BJ (cell line): ENCODE results near the gene SYT13. TPM values are rescaled to one million over a fixed set of nuclear protein-coding genes. Genes with fewer than 3 reads are reported as not detected.

Experiments
- CTCF ChIA-PET: fragments of 350-600 bp; formaldehyde crosslinking; extraction: SDS; loops from one replicate; lab custom pipeline; 2021; ENCODE audit warnings: antibody characterized with exemption, inconsistent platforms; lab: Yijun Ruan, JAX
- POLR2A ChIA-PET: fragments of 300-600 bp; sonication (Branson Sonifier 250); formaldehyde crosslinking; extraction: SDS; loops from one replicate; lab custom pipeline; 2021; ENCODE audit warnings: antibody characterized with exemption; lab: Charles Lee
- DNase-seq: peaks from one replicate; pipeline ENCODE4 v3.0.0-alpha.2; 2011; ENCODE audit warnings: low read depth
- H3K27me3 ChIP-seq: 2 replicates; pipeline ENCODE4 v1.6.0; 2011; ENCODE audit warnings: low read length; ENCODE audit not compliant: control insufficient read depth, insufficient read depth
- H3K36me3 ChIP-seq: 2 replicates; pipeline ENCODE4 v1.5.1; 2011; ENCODE audit warnings: low read length; ENCODE audit not compliant: control insufficient read depth, insufficient read depth
- H3K4me3 ChIP-seq: 2 replicates; pipeline ENCODE4 v1.5.1; 2011; ENCODE audit warnings: low read depth, mild to moderate bottlenecking, control low read depth, low read length
- polyA plus RNA-seq: library from polyadenylated mRNA; depleted of rRNA; stranded (reverse); fragments of >200 nt; gene quantifications from 2 replicates; pipeline ENCODE4 v1.2.3, GENCODE V29; 2011
- TF ChIP-seq, protein P1 (sequence below): IDR thresholded peaks from 2 replicates; pipeline ENCODE4 v1.5.1; 2011; ENCODE audit warnings: low read depth, mild to moderate bottlenecking, control low read depth, inconsistent platforms, low read length, moderate library complexity; ENCODE audit not compliant: insufficient read depth

The SYT13 gene
- polyA plus RNA-seq, 1 experiment, result not detected

DNA sequence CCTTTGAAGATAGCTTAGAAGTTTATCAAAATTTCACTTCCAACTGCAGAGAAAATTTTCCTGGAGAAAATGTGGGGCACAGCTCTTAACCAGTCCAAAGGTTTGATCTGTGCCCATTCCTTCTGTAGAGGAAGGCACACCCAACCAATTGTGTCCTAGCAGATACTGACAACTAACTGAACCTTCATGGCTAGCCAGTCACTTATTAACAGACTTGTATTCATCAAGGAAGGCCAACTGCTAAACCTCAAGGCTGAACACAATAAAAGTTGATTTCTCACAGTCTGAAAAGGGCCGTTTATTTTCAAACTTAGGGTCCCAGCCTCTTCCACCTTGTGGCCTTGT lies 19.5 kb downstream of the SYT13 start:
- POLR2A ChIA-PET, result no interaction called here

DNA sequence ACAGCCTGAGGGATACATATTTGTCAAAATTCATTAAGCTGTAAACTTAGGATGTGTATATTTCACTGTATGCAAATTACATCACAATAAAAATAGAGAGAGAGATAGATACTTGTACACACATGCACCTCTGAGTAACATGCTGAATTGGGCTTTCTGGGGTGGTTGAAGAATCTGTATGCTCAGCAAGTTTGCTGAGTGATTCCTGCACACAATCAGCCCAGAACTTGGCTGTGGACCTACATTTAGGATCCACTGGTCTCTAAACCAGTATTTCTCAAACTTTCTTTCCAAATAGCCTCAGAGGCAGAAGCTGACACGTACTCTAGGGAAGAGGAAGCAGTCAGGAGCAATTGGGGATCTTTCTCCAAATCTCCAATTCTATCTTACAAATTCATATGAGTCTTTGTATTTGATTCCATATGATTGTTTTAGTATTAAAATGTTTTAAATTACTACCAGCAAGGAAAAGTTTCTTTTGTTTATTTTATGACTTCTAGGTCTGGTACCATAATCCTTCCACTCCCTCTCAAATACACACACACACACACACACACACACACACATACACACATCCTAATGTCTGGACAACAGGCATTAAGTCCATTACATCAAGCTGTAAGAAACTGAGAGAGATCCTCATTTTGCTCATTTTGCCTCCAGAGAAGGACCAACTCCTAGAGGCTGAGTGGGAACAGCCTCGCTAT lies 20.0 kb downstream of the SYT13 start:
- TF ChIP-seq, protein P1, sequence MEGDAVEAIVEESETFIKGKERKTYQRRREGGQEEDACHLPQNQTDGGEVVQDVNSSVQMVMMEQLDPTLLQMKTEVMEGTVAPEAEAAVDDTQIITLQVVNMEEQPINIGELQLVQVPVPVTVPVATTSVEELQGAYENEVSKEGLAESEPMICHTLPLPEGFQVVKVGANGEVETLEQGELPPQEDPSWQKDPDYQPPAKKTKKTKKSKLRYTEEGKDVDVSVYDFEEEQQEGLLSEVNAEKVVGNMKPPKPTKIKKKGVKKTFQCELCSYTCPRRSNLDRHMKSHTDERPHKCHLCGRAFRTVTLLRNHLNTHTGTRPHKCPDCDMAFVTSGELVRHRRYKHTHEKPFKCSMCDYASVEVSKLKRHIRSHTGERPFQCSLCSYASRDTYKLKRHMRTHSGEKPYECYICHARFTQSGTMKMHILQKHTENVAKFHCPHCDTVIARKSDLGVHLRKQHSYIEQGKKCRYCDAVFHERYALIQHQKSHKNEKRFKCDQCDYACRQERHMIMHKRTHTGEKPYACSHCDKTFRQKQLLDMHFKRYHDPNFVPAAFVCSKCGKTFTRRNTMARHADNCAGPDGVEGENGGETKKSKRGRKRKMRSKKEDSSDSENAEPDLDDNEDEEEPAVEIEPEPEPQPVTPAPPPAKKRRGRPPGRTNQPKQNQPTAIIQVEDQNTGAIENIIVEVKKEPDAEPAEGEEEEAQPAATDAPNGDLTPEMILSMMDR, result no peak
- ChIA-PET POLR2A (no interaction called here), CTCF (interaction anchor here (1.3 to 1.5 kb wide), 2 partner anchors 14 to 27 kb away, joined by 3 to 4 read pairs; no protein-coding TSS in a partner anchor)
- no peak for DNase-seq
- Histone ChIP-seq H3K36me3 (no peaks in the 10 kb centered on the region), H3K4me3 (no peak overlapping the region), H3K27me3 (no peaks in the 10 kb centered on the region; the same call in 1 of the 2 replicates)

More for the DNA sequence above, 19.5 kb downstream of the SYT13 start:
- no peak overlapping the region for H3K4me3 ChIP-seq
- TF ChIP-seq, protein P1, result no peak
- CTCF ChIA-PET, result interaction anchor here (1.3 to 1.5 kb wide), 2 partner anchors 14 to 28 kb away, joined by 3 to 4 read pairs; no protein-coding TSS in a partner anchor
- DNase-seq, result no peak
- H3K36me3 ChIP-seq, result no peaks in the 10 kb centered on the region
- H3K27me3 ChIP-seq, result no peaks in the 10 kb centered on the region; the same call in 1 of the 2 replicates

DNA sequence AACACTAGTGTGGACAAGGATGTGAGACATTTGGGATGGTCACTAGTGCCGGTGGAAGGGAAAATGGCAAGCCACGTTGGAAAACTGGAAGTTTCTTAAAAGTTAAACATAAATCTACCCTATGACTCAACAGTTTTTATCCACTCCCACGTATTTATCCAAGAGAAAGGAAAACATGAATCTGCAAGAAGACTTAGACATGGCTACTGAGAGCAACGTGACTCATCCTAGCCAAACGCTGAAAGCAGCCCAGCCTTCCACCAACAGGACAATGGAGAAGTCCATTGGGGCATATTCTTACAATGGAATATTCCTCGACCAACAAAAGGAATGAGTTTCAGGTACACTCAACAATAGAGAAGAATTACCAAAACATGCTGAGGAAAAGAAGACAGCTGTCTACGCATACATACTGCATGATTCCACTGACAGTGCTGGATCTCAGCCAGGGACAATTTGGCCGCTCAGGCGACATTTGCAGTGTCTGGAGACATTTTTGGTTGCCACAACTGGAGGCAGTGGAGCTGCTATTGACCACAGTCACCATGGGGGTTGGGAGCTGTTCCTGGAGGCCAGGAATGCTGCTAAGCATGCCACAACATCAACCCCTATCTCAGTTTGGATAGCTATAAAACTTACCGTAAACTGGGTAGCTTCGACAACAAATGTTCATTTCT lies 21.2 kb downstream of the SYT13 start:
- TF ChIP-seq, protein P1, result no peak
- no peaks in the 10 kb centered on the region for H3K36me3 ChIP-seq
- peak; percentile 14 for DNase-seq
- POLR2A ChIA-PET, result no interaction called here
- CTCF ChIA-PET, result interaction anchor here (1.0 to 1.3 kb wide), 2 partner anchors 13 to 14 kb away, joined by 4 read pairs; no protein-coding TSS in a partner anchor
- no peak overlapping the region for H3K4me3 ChIP-seq
- no peaks in the 10 kb centered on the region; the same call in 1 of the 2 replicates for H3K27me3 ChIP-seq

DNA sequence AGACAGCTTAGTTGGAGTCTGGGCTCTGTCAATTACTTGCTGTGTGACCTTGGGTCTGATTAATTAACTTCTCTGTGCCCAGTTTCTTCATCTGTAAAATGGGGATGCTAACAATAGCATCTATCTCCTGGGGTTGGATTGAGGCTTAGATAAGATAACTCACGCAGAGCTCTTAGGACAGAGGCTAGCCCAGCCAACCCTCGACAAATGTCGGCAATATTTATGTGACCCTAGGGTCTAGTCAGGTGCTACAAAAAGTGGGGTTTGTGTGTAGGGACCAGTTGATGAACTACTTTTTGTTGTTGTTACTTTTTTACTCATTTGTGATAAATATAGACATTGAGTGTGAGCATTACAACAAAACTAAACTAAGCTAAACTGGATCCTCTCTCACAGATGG lies 22.4 kb downstream of the SYT13 start:
- ChIA-PET CTCF (interaction anchor here (1.0 to 1.1 kb wide), 2 partner anchors 11 to 153 kb away, joined by 5 read pairs; no protein-coding TSS in a partner anchor), POLR2A (no interaction called here)
- TF ChIP-seq, protein P1, result no peak
- Histone ChIP-seq H3K27me3 (no peaks in the 10 kb centered on the region; the same call in 1 of the 2 replicates), H3K4me3 (no peak overlapping the region), H3K36me3 (no peaks in the 10 kb centered on the region)
- no peak for DNase-seq

GRCh38 chr11:45262900-45263299 lies 23.2 kb downstream of the SYT13 start:
- Histone ChIP-seq H3K4me3 (no peak overlapping the region), H3K27me3 (no peaks in the 10 kb centered on the region; the same call in 1 of the 2 replicates), H3K36me3 (no peaks in the 10 kb centered on the region)
- TF ChIP-seq, protein P1, result no peak
- ChIA-PET POLR2A (no interaction called here), CTCF (interaction anchor here (0.6 kb wide), 1 partner anchor 88 kb away, joined by 3 read pairs; no protein-coding TSS in a partner anchor)
- no peak for DNase-seq
